ENCODE measurements around the gene FBN2.

FBN2 gene

DNA sequence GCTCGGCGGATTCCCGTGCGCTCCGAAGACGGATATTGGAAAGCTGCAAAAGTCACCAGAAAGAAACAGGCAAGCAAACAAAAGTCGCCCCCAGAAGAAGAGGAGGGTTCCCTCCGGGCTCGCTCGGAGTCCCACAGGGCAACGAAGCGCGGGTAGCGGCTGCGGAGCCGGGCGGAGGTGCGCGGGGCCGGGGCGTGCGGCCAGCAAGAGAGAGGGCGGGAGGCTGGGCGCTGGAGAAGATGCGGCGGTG, at the start of gene FBN2:
Gene FBN2, minus strand, starts transcription at position 246 of the 250 bp plus-strand sequence. CDS start 642 bp downstream, outside the sequence.
- in situ Hi-C loops (cut with MboI; ENCODE audit: low sequenced_read_pairs): no loop called here

DNA sequence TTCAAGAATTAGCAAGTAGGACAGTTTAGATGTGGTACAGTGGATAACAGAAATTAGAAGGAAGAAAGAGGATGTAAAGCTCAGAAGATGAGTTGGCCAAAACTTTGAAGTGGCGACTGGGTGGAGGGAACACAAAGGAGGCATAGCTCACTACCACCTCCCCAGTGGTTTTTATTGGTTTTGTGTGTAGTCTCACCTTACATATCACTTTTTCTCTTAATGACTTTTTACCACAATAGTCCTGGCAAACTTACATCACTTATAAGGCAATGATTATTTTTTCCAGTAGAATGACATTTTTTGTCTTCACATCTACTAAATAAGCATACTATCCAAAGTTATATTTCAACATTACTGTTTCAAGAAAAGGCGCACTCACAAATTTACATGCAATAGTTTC, 49.2 kb upstream of the FBN2 start:
- in situ Hi-C loops (cut with MboI; ENCODE audit: low sequenced_read_pairs): no loop called here

DNA sequence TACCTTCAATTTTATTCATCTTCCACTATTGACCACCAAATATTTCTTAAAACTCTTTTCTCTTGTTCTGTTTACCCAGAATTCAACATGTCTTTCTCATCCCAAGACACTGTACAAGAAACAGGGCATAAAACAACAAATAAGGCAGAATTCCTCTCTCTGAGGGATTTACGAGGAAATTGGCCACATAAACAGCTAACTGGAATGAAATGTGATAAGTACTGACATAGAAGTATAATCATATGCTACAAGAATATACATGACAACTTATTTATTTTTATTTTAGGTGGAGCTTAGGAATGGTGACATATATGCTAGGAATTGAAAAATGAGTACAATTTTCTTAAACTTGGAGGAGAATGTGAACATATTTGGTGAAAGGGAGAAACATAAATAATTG, 48.8 kb upstream of the FBN2 start:
- in situ Hi-C loops (cut with MboI; ENCODE audit: low sequenced_read_pairs): no loop called here

DNA sequence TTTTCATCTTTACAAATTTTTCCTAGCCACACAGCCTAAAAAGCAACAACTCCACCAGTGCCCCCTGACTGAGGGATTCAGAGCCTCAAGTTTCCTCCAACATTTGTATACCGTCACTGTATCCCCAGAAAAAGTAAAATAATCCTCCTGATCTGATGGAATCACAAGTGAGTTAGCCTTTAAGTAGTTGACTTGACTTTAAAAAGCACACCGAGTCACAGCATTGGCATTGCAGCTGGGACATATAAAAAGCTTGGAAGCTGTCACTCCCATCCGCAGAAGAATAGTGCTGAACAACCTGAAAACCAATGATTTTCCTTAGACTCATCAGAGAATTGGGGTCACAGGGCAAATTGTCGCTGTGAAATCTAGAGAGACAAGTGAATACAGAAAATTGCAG, 41.6 kb upstream of the FBN2 start:
- in situ Hi-C loops (cut with MboI; ENCODE audit: low sequenced_read_pairs): no loop called here

DNA sequence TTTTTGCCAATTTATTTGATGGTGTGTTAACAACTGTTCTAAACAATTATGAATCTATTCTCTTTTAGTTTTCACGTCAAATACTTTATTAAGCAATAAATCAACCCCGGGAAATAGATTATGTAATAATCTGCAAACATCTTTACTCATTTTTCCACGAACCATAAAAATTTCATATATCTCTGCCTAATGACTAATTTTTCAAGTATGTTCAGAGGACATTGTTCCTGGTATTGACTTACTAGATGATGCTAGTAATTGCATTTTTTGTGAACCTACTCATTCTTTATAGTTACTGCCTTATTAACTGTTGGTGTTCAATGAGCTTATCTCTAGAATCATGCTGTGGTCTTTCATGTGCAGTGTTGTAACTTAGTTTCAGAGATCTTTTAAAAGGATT, 41.0 kb upstream of the FBN2 start:
- in situ Hi-C loops (cut with MboI; ENCODE audit: low sequenced_read_pairs): no loop called here

DNA sequence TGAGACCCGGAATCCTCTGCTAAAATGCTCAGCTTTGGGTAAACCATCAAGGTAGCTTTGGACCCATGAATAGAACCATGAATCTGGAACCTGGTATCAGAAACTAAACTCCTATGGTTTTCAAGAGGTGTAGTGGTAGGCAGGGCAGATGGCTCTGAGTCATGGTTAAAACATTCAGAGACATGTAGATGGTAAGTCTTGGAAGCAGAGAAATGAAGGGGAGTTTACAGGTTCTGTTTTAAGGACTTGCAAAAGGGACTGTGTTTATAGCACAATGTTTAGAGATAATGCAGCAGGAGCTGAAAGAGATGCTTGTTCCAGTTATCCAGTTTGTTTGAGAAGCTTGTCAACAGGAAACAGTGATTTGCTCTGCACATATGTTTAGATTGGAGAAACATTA, 36.0 kb upstream of the FBN2 start:
- in situ Hi-C loops (cut with MboI; ENCODE audit: low sequenced_read_pairs): no loop called here

DNA sequence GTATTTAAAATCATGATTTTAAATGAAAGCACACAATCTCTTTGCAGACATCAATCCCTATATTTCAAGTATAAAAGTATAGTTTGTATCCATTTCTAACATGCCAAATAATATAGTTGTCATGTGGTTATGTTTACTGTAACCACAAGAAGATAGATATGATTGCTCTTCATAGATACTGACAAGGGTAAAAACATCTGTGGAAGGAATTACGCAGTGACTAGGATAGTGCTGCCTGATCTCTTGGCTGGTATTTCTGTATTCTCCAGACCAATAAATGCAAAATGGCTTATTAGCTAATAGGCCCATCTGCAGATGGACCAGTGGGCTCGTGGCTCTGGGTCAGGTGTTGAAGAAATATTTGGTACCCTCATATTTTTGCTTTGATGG, 34.9 kb upstream of the FBN2 start:
- in situ Hi-C loops (cut with MboI; ENCODE audit: low sequenced_read_pairs): no loop called here

DNA sequence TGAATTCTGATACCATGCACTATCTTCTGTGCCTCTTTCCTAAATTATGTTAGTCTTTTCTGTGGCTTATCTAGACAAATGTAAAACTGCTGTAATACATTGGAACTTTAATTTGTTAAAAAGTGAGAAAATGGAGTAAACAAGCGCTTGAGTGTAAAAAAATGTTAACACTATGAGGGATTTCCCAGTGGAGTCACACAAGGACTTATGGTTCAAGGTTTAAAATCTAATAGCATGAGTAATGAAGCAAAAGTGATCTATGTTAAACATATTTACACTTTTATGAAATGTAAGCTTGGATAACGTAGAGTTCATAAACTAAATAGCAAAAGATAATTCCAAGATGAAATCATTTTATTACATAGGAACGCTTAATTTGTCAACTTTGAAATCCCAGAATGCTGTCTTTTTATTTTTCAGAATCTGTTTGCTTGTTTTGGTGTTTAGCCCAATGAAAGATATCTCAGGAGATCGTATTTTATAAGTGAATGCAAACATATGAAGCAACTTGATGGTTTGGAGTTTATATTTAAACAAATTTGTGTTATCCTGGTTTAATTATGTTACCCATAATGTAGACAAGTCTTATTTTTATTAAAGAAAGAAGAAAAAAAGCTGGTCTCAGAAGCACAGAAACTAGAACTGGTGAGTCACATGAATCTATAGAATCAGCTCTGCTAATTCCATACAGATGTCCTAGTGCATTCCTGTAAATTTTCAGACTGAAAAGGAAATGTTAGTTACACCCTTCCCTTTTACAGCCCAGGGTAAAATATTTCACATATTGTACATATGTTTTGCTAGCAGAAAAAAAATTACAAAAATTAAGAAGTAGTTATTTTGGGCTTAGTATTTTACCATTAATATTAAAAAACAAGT, 34.2 kb upstream of the FBN2 start:
- in situ Hi-C loops (cut with MboI; ENCODE audit: low sequenced_read_pairs): no loop called here

DNA sequence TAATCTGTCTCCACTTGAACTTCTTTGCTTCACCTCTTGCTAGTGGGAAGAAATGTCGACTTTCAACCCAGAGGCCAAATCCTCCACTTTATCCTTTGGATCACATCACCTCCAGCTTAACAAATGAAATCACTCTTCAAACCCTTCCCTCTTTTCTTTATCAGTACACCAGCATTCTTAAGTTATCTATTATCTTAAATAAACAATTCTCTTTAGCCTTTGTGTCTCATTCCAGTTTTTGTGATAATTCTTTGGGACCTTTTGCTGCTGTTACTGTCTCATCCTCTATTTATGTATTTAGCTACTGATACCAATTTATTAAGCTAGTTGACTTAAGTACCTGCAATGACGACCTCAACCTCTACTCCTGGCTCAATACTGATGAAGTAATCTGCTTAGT, 28.1 kb upstream of the FBN2 start:
- in situ Hi-C loops (cut with MboI; ENCODE audit: low sequenced_read_pairs): no loop called here

DNA sequence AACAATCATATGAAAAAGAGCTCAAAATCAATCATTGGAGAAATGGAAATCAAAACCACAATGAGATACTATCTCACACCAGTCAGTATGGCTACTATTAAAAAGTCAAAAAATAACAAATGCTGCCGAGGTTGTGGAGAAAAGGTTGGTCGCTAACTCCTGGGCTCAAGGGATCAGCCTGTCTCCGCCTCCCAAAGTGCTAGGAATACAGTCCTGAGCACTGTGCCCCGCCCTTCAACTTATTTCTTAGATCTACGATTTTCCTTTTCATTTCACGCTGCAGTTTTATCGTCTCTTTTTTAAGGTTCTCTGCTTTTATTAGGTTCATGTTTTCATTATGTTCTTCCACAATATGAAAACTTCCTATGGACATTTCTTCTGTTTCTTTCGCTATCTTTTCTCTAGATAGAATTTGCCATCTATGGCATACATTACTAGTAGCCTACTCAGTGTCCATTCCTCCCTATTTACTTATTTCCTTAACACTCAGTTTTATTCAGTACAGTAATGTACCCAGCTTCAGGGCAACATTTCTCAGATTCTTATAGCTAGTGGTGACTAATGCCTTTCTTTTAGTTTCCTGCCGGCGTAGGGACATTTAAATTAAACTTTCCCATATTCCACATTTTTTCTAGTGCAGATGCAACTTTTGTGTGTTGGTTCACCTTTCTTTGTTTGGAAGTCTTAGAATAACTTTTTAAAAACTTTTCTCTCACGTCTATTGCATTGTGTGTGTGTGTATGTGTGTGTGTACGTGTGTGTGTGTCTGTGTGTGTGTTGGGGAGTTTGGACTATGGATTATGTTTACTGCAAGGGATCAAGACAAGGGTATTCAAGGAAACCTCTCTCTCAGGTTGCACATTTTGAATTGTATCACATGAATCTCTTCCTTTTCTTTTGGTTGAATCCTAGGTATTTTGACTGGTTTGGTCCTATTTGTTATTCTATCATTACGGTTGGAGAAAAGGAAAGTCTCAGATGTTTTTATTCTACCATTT, 21.6 kb upstream of the FBN2 start:
- in situ Hi-C loops (cut with MboI; ENCODE audit: low sequenced_read_pairs): no loop called here

DNA sequence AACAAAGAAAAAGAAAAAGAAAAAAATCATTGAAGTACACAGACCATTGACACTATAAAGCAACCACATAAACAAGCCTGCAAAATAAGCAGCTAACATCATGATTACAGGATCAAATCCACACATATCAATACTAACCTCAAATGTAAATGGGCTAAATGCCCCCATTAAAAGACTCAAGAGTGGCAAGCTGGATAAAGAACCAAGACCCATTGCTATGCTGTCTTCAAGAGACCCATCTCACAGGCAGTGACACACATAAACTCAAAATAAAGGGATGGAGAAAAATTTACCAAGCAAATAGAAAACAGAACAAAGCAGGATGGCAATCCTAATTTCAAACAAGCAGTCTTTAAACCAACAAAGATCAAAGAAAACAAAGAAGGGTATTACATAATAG, 15.7 kb upstream of the FBN2 start:
- in situ Hi-C loops (cut with MboI; ENCODE audit: low sequenced_read_pairs): no loop called here

DNA sequence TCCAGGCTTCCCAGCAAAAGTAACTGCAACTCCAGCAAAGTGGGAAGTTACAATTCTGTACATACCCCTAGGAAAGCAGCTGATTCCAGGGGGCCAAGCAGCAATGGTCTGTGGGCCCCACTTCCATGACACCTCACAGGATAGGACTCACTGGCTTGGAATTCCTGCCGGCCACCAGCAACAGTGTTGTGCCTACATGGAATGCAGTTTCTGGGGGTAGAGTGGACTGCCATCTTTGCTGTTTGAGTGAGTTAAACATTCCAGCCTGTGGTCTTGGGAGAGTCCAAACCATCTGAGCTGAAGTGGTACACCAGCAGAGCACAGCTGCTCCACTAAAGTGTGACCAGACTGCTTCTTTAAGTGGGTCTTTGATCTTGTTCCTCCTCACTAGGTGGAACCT, 13.4 kb upstream of the FBN2 start:
- in situ Hi-C loops (cut with MboI; ENCODE audit: low sequenced_read_pairs): no loop called here

DNA sequence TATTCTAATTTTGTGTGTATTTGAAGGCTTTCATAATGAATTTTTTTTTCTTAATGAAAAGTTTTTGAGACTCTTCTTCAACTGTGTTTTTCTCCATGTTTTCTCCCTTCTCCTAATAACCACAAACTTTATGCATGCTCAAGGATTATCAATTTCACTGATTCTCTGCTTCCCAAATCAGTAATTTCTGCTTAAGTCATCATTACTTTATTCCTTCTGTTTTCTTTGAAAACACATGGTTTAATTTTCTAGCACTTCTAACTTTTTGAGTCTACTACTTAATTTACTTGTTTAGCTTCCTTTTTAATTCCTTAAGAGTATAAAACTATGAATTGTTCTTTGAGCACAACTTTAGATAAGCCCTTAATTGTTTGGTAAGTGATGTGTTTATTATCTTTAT, 11.5 kb upstream of the FBN2 start:
- in situ Hi-C loops (cut with MboI; ENCODE audit: low sequenced_read_pairs): no loop called here

DNA sequence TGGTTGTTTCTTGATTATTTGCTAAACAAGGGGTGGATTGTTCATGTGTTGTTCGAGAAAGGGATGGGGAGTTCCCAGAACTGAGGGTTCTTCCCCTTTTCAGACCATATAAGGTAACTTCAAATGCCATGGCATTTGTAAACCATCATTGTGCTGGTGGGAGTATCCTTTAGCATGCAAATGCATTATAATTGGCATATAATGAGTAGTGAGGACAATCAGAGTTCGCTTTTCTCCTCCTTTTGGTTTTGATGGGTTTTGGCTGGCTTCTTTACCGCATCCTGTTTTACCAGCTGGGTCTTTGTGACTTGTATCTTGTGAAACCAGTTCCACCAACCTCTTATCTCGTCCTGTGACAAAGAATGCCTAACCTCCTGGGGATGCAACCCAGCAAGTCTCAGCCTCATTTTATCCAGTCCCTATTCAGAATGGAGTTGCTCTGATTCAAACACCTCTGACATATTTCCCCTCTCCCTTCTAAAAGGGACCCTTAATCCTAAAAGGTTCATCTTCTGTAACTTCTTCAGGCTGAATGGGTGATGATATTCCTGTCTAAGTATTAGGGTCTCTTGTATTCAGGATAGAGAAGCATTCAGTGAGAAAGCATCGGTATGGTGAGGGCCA, 8.7 kb upstream of the FBN2 start:
- in situ Hi-C loops (cut with MboI; ENCODE audit: low sequenced_read_pairs): no loop called here

DNA sequence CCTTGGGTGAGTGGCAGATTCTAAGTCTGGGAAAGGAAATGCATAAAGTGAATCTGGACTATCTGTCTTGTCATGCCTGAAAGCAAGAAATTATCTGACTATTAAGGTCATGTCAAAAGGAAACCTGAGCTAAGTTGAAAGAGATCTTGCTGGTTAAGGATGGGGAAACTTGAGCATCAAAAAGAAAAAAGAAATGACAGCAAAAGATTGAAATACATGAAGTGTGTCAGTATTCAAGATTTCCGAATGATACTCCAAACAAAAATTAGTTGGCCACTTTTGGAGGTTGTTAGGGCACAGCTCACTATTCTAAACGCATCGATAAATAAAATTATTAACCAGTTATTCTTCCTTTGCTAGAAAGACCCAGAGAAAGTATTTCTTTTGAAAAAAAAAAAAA, 3.3 kb upstream of the FBN2 start:
- in situ Hi-C loops (cut with MboI; ENCODE audit: low sequenced_read_pairs): no loop called here

DNA sequence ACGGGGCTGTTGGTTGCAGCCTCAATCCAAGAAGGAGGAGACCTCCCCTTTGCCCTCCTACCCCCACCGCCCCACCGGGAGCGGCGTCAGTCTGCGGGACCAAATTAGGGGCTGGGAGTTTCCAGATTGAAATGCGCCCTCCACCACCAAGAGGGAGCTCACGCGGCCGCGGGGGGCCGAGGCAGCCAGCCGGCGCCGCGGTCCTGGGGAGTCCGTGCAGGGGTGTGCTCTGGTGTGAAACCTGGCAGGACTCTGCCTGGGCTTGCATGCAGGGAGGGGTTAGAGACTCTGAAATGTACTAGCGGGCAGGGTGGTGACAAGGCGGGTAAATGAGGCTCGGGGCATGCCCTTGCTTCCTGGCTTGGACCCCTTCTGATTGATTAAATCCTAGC, 989 bp upstream of the FBN2 start:
- in situ Hi-C loops (cut with MboI; ENCODE audit: low sequenced_read_pairs): no loop called here

DNA sequence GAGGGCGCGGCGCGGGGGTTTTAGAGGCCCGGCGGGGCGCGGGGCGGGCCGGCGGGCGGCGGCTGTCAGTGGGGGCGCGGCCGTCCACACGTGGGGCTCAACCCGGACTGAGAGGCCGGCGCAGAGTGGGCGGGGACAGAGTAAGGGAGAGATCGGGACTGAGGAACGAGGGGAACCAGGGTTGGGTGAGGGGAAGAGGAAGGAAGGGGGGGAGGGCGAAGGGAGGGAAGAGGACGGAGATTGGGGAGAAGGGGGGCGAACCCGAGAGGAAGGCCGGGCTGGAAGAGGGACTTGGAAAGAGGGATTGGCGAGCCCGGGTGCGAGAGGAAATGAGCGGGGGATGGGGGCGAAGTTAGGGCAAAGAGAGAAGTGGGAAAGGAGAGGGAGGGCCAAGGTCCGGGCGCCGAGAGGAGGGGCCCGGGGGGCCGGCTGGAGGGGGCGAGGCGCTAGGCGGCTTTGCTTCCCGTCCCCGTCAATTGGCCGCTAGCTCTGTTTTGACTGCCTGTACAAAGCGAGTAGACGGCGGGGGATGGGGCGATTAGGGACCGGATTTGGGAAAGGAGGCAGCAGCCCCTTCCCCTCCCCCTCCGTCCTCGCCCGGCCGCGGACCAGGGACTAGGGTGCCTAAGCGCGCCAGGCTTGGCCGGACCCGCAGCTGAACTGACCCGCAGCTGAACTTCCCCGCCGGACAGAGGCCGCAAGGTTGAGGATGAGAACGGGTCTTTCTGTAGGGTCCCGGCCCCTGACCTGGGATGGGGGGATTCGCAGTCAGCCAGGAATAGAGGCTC, 399 bp upstream of the FBN2 start:
- in situ Hi-C loops (cut with MboI; ENCODE audit: low sequenced_read_pairs): no loop called here

DNA sequence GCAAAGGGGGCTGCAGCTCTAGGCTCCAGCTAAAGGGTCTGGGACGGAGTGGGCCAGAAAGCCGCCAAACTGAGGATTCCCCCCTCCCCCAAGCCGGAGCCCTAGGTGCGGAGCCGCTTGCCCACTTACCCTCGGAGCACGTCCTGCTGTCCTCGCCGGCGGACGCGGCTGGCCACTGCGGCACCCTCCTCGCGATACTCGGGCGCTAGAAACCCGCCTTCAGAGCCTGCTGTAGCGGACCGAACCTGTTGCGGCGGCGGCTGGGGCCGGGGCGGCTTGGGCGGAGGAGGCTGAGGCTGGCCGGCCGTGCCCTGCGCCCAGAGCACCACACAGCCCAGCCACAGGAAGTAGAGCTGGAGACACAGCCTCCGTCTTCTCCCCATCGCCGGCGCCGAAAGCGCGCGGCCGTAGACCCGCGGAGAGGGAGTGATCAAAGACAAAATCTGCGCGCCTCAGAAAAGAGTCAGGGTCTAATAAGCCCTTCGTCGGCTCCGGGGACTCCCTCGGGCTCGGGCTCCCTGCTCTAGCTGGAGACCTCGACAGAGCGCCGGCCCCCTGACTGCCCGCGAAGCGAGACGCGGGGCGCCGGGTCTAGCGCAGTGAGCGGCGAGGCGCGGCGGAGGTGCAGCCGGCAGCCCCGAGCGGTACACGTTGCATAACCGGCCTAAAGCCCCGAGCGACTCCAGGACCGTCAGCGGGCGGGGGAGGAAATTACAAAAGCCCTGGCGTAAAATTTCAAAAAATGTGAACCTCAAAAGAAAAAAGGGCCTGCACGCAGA, 635 bp downstream of the FBN2 start:
- in situ Hi-C loops (cut with MboI; ENCODE audit: low sequenced_read_pairs): no loop called here

DNA sequence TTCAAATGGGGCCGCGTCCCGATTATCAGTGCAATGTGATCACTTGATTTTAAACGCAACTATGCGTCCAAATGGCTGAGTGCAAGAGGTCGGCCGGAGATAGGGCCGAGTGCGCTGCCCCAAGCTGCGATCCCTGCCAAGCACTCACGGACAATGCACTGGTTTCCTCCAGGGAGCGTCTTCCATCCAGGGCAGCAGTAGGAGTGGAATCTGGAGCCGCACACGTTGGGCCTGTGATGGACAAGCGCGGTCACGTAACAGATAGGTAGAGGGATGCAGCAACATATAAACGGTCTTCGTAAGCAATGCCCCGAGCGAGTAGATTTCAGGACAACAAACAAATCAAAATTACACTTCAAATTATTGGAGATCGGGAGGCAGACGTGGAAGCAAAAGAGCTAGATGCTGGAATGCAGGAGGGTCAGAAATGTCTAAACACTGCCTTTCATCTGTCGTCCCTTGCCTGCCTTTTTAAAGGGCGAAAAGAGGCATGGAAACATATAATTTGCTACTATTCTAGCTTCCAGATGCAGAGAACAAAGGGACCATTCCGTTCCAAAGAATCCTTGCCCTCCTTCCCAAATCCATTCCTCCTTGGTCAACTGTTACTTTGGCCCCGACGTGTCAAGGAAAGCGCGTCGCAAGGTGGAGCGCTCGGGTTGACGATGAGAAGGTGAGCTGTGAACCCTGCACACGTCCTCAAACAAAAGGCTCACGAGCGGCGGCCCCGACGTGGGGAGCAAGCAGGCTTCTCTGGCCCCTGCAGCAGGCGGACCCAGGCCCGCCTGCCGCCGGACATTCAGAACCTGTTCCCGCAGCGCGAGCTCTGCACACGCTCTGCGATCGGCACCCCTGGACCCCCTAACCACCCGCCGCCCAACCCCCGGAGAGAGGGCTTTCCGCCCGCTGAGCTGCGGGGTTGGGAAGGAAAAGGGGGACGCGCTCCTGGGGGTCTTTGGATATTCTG, 1.5 kb downstream of the FBN2 start:
- in situ Hi-C loops (cut with MboI; ENCODE audit: low sequenced_read_pairs): no loop called here
